NCI-H526 treated with DMSO at 0.1 percent for 48 hours (cell line): ENCODE results near the gene CCDC182.

Experiments
- DNase-seq: peaks from one replicate; lab custom pipeline; 2025; lab: John Stamatoyannopoulos, UW

Gene CCDC182

GRCh38 chr17:57745242-57745641 is at the start of gene CCDC182:
CCDC182 (minus strand) TSS chr17:57745299; CDS start chr17:57745272, 27 bp downstream.
- no peak for DNase-seq

DNA sequence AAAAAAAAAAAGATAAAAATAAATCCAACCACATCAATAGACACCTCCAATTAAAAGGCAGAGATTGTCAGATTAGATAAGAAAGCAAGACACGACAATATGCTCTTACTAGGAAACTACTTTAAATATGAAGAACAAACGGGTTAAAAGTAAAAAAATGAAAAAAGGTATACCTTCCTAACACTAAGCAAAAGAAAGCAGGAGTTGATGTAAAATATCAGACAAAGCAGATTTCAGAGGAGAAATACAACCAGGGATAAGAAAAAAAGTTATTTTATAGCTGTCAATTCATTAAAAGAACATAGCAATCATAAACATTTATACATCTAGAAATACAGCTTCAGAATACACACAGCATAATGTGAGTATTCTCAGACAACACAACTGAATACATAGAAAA is 49.7 kb upstream of the CCDC182 start:
- DNase-seq: no peak

DNA sequence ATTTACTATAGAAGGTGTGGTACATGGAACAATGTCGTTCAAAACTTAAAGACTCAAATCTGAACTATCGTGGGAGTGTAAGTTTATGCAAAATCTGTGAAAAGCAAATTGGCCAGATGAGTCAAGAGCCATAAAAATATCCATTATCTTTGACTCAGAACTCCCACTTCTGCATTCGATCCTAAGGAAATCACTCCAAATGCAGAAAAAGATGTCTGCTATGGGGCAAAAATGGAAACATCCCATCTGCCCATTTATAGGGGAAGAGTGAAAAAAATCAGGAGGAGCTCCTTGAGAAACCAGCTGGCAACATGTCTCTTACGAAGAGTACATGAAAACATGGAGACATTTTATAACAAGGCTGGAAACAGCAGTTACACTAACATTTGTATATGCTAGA is 43.6 kb upstream of the CCDC182 start:
- no peak for DNase-seq

- DNase-seq: no peak
Observed at GRCh38 chr17:57785022-57785421, 39.9 kb upstream of the CCDC182 start.

- DNase-seq: peak; percentile 59
Observed at GRCh38 chr17:57784226-57784895, 39.3 kb upstream of the CCDC182 start.

DNA sequence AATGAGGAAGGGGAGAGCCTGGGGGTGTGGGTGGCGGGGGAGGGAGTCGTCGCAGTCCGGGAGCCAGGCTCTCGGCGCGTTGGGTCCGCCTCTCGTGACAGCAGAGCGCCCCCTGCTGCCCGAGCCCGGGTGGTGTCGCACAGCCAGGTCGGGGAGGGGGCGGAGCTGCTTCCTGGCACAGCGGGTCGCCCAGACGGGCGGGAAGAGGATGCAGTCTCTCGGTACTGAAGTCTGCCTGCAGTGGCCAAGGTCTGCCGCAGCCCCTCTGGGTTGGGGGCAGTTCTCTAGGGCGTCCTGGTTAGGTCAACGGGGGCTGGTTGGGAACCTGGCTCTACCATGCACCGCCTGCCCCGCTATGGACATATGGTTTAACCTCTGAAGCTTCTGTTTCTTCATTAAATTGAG is 38.2 kb upstream of the CCDC182 start:
- peak; percentile 55 for DNase-seq

DNA sequence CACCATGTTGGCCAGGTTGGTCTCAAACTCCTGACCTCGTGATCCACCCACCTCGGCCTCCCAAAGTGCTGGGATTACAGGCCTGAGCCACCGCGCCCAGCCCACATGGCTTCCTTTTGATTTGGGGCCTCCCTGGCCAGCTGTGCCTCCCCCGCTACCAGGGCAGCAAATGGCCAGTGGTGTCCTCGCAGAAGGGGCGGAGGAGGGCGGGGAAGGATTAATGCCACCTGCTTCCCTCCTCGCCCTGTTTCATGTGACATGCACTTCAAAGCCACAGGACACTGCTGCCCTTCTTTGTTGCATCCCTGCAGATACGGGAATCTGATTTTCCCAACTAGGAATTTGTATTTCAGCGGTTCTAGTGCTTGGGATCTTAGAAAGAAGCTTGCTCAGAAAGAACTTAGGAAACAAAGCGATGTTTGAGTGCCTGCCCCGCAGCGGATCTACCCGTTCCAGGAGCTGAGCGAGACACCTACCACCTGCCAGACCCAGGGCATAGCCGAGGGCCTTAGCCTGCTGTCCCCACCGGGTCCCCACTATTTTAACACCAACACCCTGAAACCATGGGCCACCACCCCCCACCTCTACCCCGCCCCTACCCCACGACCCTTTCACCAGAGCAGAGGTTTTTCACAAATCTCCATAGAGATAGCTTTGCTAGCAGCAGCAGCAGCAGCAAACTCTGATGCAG is 37.7 kb upstream of the CCDC182 start:
- no peak for DNase-seq

DNA sequence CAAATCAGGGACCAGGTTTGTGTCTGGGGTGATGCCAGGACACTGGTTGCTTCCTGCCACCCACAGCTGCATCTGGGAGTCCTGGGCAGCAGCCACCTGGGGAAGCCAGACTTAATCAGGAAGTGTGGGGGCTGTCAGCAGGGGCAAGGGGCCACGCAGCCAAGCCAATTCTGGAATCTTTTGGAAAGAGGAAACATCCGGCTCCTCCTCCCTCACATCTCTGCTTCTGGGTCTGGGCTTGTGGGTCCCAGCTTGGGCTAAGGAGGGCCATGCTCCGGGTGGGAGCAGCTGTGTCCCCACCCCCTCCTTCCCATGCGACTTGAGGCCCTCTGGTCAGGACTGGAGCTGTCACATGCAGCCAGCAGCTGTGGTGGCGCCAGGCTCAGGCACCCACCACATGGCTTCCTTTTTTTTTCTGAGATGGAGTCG is 37.0 kb upstream of the CCDC182 start:
- DNase-seq: no peak

- no peak for DNase-seq
Observed at GRCh38 chr17:57781386-57782061, 36.4 kb upstream of the CCDC182 start.

- no peak for DNase-seq
Observed at GRCh38 chr17:57779706-57780105, 34.6 kb upstream of the CCDC182 start.

- no peak for DNase-seq
Observed at GRCh38 chr17:57778306-57778705, 33.2 kb upstream of the CCDC182 start.

DNA sequence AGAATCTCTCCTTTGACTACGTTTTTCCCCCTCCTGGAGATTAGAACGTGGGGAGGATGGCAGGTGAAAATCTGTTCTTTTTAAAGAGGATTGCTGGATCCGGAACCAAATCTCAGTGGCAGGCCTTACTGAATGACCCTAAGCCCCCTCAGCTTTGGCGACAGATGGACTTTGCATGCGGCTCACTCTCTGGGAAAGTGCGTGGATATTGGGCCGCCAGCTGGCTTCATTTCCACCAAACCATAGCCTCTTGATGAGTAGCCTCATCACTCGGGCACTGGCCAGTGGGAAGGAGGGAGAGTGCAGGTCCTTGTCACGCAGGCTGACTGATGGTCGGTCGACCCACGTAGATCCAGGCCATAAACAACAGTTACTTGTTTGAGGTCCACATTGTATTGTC is 31.3 kb upstream of the CCDC182 start:
- DNase-seq: no peak

DNA sequence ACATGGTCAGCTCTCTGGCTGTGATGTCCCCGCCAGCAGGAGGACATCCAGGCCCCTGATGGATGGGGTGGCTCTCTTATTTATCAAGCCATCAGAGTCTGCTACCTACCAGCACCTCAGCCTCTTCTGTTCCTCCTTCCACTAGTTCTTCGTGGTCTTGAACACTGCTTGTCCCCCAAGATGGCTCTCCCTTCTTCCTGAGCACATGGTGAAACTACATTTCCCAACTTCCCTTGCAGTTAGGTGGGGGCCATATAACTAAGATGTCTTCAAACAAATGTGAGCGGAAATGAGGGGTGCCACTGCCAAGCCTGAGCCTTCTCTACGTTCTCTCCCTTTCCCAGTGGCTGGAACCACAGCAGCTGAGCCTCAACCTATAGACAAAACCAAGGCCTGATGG is 29.8 kb upstream of the CCDC182 start:
- DNase-seq: no peak

GRCh38 chr17:57773557-57773956 is 28.5 kb upstream of the CCDC182 start:
- no peak for DNase-seq

GRCh38 chr17:57772774-57773173 is 27.7 kb upstream of the CCDC182 start:
- DNase-seq: no peak

DNA sequence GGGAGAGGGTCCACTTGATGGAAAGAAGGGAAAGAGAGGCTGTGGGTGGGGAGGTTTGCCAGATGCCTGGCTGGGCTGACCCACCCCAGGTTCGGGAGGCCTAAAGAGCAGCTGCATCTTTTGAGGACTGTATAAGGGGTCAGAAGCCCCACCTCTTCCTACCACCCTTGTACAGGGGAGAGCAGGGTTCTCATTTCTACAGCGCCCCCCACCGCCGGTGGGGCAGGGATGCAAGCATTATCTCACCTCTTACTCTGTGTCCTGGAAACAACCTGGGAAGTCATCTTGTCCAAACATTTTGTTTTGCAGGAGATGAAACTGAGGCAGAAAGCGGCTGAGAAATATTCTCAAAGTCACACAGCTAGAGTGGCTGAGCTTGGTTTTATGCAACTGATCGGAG is 22.5 kb upstream of the CCDC182 start:
- DNase-seq: no peak

- no peak for DNase-seq
Observed at GRCh38 chr17:57766318-57766943, 21.3 kb upstream of the CCDC182 start.

GRCh38 chr17:57762452-57763395 is 17.6 kb upstream of the CCDC182 start:
- no peak for DNase-seq

GRCh38 chr17:57761887-57762286 is 16.8 kb upstream of the CCDC182 start:
- no peak for DNase-seq

GRCh38 chr17:57760046-57760445 is 14.9 kb upstream of the CCDC182 start:
- no peak for DNase-seq

GRCh38 chr17:57758654-57759053 is 13.6 kb upstream of the CCDC182 start:
- no peak for DNase-seq

DNA sequence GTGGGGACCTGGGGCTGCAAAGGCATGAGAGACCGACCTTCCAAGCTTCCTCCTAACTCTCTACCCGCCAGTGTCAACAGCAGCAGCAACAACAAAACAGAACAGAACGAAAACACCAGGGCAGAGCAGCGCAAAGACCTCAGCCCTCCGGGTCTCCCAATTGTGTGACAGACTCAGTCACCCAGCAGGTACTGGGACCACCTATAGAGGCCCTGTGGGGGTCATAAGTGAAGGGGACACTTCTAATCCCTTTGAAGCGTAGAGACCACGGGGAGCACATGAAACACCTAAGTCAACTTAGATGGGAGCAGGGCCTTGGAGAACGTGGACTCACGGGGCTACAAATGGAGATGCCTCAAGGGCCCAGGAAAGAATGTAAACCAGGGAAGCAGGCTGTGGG is 12.6 kb upstream of the CCDC182 start:
- DNase-seq: no peak
